HG03442 (cell line): ENCODE measurements around the gene PPP1R10.
A peak's percentile ranks its signal among the peaks of the same experiment; 100 is the strongest.
"Not testable (repeated sequence)": the region's sequence is repeated elsewhere in the genome, so short reads cannot be mapped to it uniquely, and the experiment has no call there.

Experiments used
- ATAC-seq: cut with Tn5 transposase; IDR thresholded peaks from one replicate; pipeline ENCODE4 v1.9.1; 2021; ENCODE audit warnings: mild to moderate bottlenecking, moderate library complexity; ENCODE audit not compliant: unreplicated experiment

Gene PPP1R10

DNA sequence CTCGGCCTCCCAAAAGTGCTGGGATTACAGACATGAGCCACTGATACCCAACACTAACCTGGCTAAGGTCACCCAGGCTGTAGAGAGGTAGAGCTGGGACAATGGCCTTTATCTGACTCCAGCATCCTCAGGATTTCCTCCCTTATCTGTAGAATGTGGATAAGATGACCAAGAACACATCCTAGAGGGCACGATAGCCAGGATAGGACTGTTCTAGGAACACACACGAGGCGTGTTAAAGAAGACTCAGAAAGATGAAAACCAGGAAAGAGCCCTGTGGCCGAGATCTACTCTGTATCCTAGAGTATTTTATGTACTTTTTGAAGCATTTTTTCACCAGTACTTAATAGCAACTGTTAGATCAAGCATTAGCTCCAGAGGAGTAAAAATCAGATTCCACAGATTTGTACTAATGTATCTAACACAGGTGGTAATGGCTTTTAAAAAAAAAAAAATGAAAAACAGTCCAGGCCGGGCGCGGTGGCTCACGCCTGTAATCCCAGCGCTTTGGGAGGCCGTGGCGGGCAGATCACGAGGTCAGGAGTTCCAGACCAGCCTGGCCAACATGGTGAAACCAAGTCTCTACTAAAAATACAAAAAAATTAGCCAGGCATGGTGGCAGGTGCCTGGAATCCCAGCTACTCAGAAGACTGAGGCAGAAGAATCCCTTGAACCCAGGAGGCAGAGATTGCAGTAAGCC lies 17.3 kb downstream of the PPP1R10 start:
- ATAC-seq: no peak

DNA sequence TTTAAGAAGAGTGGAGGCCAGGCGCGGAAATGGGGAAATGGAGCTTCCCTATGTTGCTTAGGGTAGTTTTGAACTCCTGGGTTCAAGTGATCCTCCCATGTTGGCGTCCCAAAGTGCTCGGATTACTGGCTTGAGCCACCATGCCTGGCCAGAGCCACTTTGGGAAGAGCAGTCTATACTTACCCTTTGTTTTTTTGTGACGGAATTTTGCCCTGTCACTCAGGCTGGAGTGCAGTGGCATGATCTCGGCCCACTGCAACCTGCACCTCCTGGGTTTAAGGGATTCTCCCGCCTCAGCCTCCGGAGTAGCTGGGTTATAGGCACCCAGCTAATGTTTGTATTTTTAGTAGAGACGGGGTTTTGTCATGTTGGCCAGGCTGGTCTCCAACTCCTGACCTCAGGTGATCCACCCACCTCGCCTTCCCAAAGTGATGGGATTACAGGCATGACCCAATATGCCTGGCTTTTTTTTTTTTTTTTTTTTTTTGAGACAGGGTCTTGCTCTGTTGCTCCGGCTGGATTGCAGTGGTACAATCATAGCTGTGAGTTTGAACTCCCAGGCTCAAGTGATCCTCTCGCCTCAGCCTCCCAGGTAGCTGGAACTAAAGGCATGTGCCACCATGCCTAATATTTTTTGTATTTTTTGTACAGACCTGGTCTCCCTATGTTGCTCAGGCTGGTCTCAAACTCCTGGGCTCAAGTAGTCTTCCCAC lies 18.0 kb downstream of the PPP1R10 start:
- no peak for ATAC-seq

DNA sequence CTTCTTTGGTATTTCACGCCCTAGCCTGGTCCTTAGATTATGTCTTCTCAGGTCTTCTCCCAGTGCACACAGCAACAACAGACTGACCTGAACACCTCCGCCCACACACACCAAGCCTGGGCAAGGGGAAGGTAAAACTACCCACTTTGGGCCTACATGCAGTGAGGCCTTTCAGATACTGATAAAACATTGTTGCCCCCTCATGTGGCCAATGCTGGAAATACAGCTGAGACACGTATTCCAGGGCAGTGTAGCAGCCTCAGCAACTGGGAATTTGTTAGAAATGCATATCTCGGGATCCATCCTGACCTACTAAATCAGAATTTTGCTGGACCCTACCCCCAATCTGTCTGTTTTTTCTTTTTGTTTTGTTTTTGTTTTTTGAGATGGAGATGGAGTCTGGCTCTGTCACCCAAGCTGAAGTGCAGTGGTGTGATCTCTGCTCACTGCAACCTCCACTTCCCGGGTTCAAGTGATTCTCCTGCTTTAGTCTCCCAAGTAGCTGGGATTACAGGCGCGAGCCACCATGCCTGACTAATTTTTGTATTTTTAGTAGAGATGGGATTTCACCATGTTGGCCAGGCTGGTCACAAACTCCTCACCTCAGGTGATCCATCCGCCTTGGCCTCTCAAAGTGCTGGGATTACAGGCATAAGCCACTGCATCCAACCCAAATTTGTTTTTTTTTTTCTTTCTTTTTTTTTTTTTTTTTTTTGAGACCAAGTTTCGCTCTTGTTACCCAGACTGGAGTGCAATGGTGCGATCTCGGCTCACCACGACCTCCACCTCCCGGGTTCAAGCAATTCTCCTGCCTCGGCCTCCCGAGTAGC lies 19.5 kb downstream of the PPP1R10 start:
- not testable (repeated sequence) for ATAC-seq

DNA sequence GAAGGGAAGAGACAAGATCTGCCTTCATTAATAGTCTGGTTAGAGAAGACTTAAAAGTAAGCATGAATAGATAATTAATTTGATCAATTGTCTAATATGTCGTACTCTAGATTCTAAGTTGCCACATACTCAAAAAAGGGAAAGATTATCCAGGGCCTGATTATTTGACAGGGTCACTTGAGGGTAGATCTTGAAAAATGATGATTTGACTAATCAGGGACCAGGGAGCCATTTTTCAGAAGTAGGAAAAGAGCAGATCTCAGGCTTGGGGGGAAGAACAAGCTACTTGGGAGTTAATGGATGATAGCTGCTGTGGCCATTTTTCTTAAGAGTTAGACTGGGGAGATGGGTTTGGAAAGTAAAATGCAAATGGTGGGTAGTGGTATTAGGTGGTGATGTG lies 24.8 kb downstream of the PPP1R10 start:
- no peak for ATAC-seq

DNA sequence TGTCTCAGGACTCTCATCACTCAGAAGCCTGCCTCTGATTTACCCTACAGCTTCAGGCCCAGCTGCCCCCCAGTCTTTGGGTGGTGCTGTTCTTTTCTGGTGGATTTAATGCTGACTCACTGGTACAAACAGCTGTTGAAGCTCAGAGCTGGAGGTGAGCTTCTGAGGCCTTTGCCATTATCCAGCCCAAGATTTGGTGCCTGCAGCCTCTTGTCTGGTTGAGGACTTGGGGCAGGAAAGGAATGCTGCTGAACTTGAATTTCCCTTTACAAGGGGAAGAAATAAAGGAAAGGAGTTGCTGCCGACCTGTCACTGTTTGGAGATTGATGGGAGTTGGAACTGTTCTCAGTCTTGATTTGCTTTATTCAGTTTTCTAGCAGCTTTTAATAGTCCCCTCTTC lies 26.0 kb downstream of the PPP1R10 start:
- ATAC-seq: no peak

DNA sequence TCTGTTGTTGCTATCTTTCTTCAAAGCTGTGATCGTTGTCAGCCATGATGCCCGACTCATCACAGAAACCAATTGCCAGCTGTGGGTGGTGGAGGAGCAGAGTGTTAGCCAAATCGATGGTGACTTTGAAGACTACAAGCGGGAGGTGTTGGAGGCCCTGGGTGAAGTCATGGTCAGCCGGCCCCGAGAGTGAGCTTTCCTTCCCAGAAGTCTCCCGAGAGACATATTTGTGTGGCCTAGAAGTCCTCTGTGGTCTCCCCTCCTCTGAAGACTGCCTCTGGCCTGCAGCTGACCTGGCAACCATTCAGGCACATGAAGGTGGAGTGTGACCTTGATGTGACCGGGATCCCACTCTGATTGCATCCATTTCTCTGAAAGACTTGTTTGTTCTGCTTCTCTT lies 26.5 kb downstream of the PPP1R10 start:
- no peak for ATAC-seq

DNA sequence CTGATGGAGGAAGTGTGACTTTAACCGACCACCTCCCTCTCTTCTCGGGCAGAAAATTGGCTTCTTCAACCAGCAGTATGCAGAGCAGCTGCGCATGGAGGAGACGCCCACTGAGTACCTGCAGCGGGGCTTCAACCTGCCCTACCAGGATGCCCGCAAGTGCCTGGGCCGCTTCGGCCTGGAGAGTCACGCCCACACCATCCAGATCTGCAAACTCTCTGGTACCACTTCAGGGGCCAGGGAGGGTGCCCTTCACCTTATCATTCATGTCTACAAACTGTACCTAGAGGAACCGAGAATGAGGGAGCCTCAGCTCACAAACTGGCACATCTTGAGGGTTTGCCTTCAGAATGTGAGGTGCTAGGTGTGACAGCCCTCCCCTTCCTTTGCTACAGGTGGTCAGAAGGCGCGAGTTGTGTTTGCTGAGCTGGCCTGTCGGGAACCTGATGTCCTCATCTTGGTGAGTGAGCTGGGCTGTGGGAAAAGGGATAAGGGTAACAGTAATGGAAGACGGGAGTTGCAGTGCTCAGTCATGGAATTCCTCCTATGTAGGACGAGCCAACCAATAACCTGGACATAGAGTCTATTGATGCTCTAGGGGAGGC lies 27.2 kb downstream of the PPP1R10 start:
- ATAC-seq: no peak

DNA sequence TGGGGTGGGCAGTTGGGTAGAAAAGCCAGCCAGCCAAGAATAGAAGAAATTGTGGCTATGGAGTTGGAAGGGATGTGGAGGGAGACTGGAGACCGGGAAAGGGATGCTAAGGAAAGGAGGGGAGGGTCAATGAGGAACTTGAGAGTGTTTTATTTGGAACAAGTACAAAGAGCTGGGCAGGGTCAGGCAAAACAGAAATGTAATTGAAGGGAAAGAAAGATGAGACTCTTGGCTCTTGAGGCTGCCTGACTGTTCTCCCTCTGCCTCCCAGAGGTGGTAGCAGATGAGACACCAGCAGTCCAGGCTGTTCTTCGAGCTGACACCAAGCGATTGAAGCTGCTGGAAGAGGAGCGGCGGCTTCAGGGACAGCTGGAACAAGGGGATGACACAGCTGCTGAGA lies 33.1 kb downstream of the PPP1R10 start:
- no peak for ATAC-seq

DNA sequence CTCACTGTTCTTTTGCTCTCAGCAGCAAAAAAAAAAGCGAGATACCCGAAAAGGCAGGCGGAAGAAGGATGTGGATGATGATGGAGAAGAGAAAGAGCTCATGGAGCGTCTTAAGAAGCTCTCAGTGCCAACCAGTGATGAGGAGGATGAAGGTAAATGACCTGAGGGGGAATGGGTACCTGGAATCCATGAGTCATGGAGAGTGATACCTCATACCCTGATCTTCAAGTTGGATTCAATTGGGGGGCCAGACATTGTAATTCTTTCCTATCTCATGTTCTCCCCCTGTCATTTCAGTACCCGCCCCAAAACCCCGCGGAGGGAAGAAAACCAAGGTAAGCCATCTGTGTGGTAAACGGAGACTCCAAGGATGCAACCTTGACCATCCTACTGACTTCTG lies 39.0 kb downstream of the PPP1R10 start:
- ATAC-seq: no peak

DNA sequence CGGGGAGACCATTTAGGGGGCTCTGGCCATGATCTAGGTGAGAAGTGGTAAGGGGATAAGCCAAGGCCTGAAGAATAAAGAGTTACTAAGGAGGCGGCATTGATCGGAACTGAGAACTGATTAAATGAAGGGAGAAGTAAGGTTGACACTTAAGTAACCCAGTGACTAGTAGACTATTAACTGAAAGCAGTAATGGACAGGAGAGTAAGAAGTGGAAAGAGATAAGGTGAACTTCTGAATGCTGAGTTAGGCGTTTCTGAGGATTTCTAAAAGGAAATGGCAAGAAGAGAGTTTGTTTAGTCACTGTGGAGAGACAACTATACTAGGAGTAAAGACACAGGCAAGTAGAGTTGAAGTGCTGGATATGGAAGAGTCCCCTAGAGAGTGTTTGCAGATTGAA lies 43.9 kb downstream of the PPP1R10 start:
- ATAC-seq: no peak

DNA sequence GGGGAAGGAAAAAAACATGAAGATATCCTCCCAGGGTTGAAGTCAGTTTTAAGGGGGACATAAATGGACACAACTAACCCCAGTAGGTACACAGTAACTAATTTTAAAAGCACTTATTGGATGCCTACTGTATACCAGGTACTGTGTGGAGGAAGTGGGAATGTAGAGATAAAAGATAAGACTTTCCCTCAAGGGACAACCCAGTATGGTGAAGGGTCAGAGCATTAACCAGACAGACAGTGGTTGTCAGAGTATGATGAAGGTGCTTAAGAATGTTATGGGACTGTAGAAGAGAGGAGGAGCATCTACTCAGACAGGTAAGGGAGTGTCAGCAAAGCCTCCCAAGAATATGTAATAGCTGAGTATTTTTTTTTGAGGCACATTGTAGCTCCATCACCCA lies 44.9 kb downstream of the PPP1R10 start:
- no peak for ATAC-seq

DNA sequence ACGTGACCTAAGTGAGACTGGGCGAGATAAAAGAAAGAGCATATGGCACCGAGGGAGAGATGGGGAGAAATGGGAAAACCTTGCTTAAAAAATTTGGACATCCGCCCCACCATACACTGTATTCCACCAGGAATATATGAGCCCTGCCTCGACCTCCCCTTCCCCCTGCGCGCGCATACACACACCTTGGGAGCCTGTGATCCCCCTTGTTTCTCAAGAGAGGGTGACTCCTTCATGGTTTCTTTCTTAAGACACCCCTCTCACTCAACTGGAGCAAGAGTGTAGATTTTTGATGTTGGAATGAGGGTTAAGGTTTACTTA lies 45.3 kb downstream of the PPP1R10 start:
- no peak for ATAC-seq

DNA sequence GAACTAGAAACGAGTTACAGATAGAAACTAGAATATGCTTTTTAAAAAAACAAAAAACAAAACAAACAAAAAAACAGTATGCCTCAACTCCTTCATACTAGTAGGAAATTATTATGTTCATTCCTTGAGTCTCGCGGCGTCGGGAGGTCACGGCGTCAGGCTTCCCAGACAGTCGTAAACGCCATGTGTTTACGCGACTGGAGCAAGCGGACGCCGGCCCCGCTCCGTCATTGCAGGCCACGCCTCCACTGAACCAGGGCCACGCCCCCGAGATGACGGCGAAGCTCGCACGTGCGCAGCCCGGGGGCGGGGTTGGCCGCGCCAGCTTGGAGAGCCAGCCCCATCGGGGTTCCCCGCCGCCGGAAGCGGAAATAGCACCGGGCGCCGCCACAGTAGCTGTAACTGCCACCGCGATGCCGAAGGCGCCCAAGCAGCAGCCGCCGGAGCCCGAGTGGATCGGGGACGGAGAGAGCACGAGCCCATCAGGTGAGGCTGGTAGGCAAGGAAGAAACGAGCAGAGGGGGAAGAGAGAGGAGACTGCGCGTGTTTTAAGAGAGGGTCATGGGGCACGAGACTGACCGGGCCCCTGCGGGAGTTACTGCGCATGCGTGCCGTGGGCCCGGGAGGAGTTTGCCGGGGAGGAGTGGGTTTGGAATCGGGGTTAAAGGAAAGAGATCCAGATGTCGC lies 45.8 kb downstream of the PPP1R10 start, which contains the start of gene ABCF1:
ABCF1 (plus strand) TSS at position 368 of the 687 bp plus-strand sequence; CDS start at position 414, 46 bp downstream.
- peak; percentile 86 for ATAC-seq

DNA sequence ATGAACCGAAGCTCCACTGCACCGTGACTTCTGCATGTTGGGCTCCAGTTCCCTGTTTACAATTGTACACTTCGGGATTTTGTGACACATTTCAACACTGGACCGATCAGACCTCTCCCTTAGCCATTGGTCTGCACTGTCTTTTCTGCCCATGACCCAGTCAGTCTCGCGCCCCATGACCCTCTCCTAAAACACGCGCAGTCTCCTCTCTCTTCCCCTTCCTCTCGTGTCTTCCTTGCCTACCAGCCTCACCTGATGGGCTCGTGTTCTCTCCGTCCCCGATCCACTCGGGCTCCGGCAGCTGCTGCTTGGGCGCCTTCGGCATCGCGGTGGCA lies 46.3 kb downstream of the PPP1R10 start:
- peak; percentile 19 for ATAC-seq

DNA sequence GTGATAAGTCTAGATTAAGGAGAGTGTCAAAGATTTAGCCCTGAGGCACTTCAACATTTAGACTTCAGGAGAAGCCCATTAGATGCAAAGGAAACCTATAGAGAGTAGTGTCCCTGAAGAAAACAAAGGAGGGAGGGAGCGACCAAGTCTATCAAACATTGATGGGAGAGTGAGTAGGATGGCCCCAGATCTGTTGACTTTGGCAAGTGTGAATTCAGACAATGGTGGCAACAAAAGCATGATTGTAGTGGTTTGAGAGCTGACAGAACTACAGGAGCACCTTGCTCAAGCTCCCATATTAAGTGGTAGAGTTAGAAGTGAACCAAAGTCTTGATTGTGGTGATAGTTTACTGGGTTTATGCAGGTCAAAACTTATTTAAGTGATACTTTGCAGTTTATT lies 46.8 kb downstream of the PPP1R10 start:
- no peak for ATAC-seq

DNA sequence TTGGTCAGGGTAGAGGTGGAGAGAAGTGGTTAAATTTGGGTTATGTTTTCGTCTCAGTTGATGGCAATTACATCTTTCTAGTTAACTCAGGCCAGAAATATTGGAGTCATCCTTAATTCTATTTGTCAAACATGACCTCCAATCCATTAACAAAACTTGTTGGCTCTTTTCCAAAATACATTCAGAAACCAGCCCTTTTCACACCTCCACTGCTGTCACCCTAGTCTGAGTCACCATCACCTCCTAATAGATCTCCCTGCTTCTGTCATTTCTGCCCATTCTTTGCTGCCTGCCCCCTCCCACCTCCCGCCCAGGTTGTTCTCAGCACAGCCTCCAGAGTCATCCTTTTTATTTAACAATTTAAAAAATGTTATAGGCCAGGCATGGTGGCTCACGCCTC lies 48.8 kb downstream of the PPP1R10 start:
- no peak for ATAC-seq

DNA sequence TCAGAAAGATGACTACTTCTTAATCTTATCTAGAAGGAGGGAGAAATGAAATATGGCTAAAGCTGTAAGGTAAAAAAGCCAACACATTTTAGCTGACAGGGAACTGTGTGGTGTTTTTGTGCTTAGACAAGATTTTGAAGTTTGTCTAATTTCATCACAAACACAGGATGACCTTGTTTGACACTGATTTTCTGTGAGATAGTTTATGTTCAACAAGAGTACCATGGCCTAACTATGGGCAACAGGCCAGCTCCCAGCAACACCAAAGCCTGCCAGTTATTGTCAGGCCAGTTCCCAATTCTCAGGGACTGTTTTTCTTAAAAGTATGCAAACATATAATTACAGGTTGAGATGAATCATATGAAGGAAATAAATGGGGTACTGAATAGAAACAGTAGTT lies 51.3 kb downstream of the PPP1R10 start:
- no peak for ATAC-seq

DNA sequence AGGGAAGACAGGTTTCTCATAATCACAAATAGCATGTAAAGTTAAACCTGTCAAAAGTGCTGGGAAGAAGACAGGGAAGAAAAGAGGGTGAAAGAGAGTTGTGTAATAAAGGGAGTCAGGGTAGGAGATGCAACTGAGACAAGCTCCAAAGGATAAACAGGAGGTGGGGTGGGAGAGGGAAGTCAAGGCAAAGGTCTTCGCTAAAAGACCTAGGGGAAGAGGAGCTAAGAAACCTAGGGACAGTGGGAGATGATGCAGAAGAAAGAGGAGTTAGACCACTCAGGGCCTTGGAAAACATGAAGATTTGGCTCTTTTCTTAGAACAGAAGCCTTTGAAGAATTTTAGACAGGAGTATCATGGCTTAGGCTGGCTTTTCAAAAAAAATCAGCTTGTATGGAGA lies 52.9 kb downstream of the PPP1R10 start:
- ATAC-seq: no peak

DNA sequence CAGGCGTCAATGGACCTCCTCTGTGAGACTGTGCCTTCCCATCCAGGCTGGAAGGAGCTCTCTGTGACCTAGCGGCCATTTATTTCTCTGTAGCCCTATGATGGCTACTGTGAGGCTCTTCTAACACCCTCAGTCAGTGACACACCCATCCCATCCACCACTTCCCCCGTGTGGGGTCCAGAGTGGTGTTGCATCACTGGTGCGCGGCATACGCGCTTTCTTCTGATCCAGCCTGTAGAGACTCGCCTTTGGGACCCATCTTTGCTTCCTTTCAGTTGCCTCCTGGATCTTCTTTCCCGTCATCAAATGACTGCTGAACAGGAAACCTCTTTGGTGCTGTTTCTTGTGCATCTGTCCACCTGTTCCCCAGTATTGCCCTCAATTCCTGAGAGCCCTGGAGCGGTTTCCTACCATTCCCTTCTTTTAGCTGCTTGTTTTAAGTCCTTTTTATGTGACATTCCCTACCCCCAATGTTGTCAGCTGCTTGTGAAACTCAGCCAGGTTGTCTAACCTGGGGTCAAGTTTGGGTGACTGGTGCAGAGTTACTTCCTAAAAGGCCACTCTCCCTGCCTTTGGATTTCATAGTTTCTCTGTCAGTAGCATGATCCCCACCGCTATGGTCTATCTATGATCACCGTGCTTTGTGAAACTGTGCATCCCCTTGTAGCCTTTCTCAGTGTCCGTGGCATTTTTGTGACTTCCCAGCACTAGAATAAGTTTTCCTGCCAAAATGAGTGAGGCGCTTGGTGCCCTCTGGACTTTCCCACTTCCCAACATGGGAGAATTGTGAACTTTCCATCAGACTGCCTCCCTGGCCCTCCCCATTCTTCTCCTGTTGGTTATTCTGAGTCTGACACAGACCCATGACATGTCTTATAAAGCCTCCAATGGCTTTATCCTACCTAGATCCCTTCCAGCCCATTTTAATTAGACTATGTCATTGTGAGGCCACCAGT lies 54.3 kb downstream of the PPP1R10 start:
- ATAC-seq: no peak

DNA sequence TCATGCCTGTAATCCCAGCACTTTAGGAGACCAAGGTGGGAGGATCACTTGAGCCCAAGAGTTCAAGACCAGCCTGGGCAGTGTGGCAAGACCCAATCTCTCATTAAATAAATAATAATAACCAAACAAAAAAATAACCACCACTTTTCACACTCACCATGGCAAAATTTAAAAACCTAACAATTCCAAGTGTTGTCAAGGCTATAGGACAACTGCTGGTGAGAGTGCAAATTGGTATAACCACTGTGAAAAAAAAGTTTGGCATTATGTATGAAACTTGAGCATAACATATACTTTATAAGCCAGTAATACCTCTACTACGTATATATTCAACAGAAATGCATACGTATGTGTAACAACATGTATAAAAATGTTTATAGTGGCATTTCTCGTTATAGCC lies 56.1 kb downstream of the PPP1R10 start:
- no peak for ATAC-seq
